ENCODE data around the gene LYL1. TPM values are rescaled to one million over a fixed set of nuclear protein-coding genes. Genes with fewer than 3 reads are reported as not detected.

LYL1 gene
- total RNA-seq, 1 donor from 2014 or later: 0.50 TPM

DNA sequence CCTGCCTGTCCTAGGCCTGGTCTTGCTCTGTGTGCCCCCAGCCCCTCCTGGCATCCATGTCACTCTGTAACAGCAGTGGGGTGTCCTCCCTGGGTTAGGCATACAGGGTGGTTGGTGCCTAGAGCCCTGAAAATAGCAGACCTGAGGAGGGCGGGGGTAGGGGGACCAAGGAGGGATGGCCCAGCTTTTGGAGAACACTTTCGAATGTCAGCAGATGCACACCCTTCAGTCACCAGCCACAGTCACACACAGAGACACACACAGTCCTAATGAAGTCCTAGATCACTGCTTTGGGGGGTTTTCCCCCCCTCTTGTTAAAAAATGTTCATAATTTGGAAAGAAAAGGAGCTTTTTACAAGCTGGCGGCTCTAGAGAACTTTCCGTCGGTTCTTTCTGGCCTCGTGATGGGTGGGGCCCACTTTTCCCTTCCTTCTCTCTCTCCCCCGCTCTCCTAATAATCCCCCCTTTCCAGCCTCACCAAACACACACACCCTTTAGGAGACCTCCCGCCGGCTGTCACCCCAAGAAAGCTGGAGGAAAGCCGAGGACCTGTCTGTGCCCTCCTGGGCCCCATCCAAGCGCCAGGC is 47.9 kb downstream of the LYL1 start:
- peaks cover 73% of the 10 kb centered on the region for H3K27me3 Mint-ChIP-seq
- no peak overlapping the region for H3K4me3 Mint-ChIP-seq (ENCODE audit: low read depth)
- H3K36me3 Mint-ChIP-seq (ENCODE audit: insufficient read depth): no peaks in the 10 kb centered on the region
- TF ChIP-seq, protein P1, sequence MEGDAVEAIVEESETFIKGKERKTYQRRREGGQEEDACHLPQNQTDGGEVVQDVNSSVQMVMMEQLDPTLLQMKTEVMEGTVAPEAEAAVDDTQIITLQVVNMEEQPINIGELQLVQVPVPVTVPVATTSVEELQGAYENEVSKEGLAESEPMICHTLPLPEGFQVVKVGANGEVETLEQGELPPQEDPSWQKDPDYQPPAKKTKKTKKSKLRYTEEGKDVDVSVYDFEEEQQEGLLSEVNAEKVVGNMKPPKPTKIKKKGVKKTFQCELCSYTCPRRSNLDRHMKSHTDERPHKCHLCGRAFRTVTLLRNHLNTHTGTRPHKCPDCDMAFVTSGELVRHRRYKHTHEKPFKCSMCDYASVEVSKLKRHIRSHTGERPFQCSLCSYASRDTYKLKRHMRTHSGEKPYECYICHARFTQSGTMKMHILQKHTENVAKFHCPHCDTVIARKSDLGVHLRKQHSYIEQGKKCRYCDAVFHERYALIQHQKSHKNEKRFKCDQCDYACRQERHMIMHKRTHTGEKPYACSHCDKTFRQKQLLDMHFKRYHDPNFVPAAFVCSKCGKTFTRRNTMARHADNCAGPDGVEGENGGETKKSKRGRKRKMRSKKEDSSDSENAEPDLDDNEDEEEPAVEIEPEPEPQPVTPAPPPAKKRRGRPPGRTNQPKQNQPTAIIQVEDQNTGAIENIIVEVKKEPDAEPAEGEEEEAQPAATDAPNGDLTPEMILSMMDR (IDR thresholded peaks at IDR 0.05; ENCODE audit: unreplicated experiment): no peak
- peaks cover 52% of the 10 kb centered on the region for H3K4me1 Mint-ChIP-seq (ENCODE audit: low read depth)
- H3K27ac Mint-ChIP-seq: peak overlapping the region; percentile 10
- DNase-seq (ENCODE audit: low spot score, unreplicated experiment): no peak
- no peaks in the 10 kb centered on the region for H3K9me3 Mint-ChIP-seq (ENCODE audit: low read depth)

DNA sequence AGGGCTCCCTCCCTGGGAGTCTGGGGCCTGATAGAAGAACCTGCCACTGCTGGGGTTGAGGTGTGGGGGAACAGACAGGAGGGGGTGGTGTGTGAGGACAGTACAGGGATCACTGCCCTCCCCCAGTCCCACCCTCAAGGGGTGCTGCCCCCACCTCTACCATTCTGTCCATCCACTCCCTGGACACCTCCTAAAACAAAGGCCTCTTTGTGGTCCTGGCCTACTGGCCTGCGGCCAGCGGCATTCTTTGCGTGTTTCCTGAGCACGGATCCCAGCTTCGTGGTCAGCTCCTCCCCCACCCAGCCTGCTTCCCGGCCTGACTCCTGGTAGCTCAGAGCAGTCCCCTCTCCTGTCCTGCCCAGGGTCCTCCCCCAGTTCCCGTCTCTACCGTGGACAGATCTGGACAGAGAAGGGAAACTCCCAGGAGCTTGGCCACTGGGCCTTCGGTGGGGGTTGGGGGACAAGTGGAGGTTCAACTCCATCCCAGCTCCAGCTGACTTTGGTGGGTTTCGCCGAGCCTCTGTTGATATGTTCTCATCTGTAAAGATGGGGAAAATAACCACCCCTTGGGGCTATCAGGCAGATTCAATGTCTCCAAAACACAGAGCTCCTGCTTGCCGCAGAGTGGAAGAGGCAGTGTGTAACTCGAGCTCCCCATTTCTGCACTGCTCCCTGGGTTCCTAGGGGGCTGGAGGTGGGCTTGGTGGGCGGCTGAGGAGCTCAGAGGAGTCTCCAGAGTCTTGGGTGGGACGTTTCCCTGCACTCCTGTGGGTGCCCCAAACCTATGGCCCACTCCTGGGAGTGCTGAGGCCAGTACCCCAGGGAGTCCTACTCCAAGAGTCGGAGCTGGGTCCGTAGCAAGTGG is 48.7 kb downstream of the LYL1 start:
- Mint-ChIP-seq H3K4me3 (ENCODE audit: low read depth) (no peak overlapping the region), H3K9me3 (ENCODE audit: low read depth) (no peaks in the 10 kb centered on the region), H3K27ac (peak overlapping the region; percentile 93), H3K27me3 (peaks cover 74% of the 10 kb centered on the region), H3K4me1 (ENCODE audit: low read depth) (peaks cover 52% of the 10 kb centered on the region), H3K36me3 (ENCODE audit: insufficient read depth) (no peaks in the 10 kb centered on the region)
- TF ChIP-seq, protein P1 (IDR thresholded peaks at IDR 0.05; ENCODE audit: unreplicated experiment): no peak
- DNase-seq (ENCODE audit: low spot score, unreplicated experiment): peak; percentile 50

DNA sequence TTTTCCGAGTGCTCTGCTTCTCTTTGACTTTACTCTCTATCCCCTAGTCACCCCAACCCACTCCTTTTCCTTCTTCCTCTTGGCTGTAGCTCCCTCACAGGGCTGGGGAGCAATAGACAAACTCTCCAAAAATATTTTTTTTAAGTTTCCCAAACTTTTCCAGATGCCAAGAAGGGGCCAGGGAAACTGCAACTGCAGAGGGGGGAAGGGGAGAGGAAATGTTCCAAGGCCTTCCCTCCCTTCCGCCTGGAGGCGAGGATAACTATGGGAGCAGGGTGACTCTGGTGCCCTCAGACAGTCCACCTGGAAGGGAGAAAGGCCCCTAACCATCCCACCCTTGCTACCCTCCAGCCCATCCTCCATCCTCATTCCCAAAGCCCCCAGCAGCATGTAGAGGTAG is 49.4 kb downstream of the LYL1 start:
- H3K27ac Mint-ChIP-seq: peak overlapping the region; percentile 52
- no peaks in the 10 kb centered on the region for H3K36me3 Mint-ChIP-seq (ENCODE audit: insufficient read depth)
- TF ChIP-seq, protein P1 (IDR thresholded peaks at IDR 0.05; ENCODE audit: unreplicated experiment): no peak
- H3K4me1 Mint-ChIP-seq (ENCODE audit: low read depth): peaks cover 52% of the 10 kb centered on the region
- peaks cover 69% of the 10 kb centered on the region for H3K27me3 Mint-ChIP-seq
- no peak overlapping the region for H3K4me3 Mint-ChIP-seq (ENCODE audit: low read depth)
- no peaks in the 10 kb centered on the region for H3K9me3 Mint-ChIP-seq (ENCODE audit: low read depth)
- no peak for DNase-seq (ENCODE audit: low spot score, unreplicated experiment)

DNA sequence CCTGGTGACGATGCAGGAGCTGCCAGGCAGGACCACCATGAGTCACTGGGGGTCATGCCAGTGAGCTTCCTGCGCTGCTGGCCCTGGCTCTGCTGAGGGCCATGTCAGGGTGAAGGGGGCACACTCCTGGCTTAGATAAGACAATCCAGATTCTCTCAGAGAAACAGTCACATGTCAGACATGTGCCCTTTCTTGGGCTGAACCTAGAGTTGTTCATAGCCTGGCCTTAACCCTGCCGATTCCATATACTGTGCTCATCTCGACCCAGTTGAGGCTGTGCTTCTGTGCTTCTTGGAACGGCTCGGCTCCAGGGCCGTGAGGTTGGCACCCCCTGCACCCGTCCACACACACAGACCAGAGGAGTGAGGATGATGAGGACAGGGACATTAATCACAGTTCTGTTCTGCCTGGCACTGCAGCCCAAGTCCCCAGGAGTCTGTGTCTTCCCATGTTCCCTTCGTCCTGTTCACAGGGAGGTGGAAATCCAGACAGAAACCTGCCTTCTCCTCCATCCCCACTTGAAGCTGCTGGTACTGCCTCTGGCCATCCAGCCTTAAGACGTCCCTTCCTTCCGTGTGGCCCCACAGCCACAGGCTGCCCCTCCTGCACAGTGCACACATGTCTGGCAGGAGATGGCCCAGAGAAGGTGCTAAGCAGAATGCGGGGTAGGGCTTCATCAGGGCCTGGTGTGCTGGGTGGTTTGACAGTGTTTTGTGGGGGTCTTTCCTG is 50.0 kb downstream of the LYL1 start:
- TF ChIP-seq, protein P1 (IDR thresholded peaks at IDR 0.05; ENCODE audit: unreplicated experiment): no peak
- Mint-ChIP-seq H3K4me3 (ENCODE audit: low read depth) (no peak overlapping the region), H3K4me1 (ENCODE audit: low read depth) (peaks cover 51% of the 10 kb centered on the region), H3K9me3 (ENCODE audit: low read depth) (no peaks in the 10 kb centered on the region), H3K27ac (no peak overlapping the region), H3K36me3 (ENCODE audit: insufficient read depth) (no peaks in the 10 kb centered on the region), H3K27me3 (peaks cover 72% of the 10 kb centered on the region)
- no peak for DNase-seq (ENCODE audit: low spot score, unreplicated experiment)

DNA sequence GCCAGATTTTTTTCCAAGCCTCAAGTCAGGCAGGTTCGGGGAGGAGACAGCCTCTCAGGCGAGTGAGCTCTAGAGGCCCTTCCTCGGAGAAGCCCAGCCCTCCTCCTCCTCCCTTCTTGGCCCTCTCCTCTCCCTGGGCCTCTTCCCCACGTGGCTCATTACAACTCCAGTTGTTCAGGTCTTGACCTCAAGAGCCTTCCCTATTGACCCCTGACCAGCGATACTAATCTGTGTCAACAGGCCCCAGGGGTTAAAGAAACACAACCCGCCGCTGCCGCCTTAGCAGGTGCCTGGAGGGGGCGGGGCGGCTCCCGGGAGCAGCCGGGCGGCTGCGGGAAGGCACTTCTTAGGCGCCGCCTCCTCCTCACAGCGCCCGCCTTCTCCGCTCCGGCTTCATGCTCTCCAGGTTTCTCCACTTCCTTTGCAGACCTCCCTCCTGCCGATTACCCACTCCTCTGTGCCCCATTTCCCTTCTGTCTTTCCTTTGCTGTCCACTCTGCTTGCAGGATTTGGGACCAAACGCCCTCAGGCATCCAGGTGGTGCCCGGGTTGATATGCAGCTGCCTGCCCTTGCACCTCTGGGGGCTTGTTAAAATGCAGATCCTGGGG is 51.0 kb downstream of the LYL1 start:
- Mint-ChIP-seq H3K27ac (peak overlapping the region; percentile 29), H3K4me1 (ENCODE audit: low read depth) (peaks cover 46% of the 10 kb centered on the region), H3K9me3 (ENCODE audit: low read depth) (no peaks in the 10 kb centered on the region), H3K27me3 (peaks cover 76% of the 10 kb centered on the region), H3K36me3 (ENCODE audit: insufficient read depth) (no peaks in the 10 kb centered on the region), H3K4me3 (ENCODE audit: low read depth) (peak overlapping the region; percentile 36)
- TF ChIP-seq, protein P1 (IDR thresholded peaks at IDR 0.05; ENCODE audit: unreplicated experiment): no peak
- peak; percentile 66 for DNase-seq (ENCODE audit: low spot score, unreplicated experiment)

All from progenitor cell of endocrine pancreas (in vitro differentiated cells).